Muscle of leg (tissue), 11 donors: ENCODE measurements around the gene SDF2L1. TPM values are rescaled to one million over a fixed set of nuclear protein-coding genes. Genes with fewer than 3 reads are reported as not detected.
"Not testable (repeated sequence)": the region's sequence is repeated elsewhere in the genome, so short reads cannot be mapped to it uniquely, and the experiment has no call there.

Experiments used
- DNase-seq: peaks from one replicate; pipeline ENCODE4 v3.0.0; 2013
- H3K27ac ChIP-seq: one replicate; pipeline ENCODE4 v1.5.1; 2013; ENCODE audit warnings: mild to moderate bottlenecking, low read length, control low read depth
- H3K27me3 ChIP-seq: one replicate; pipeline ENCODE4 v1.6.1; 2013; ENCODE audit warnings: low read length; ENCODE audit not compliant: control insufficient read depth, insufficient read depth
- H3K36me3 ChIP-seq: one replicate; pipeline ENCODE4 v1.6.1; 2013; ENCODE audit warnings: low read length; ENCODE audit not compliant: control insufficient read depth, insufficient read depth
- H3K4me1 ChIP-seq: one replicate; pipeline ENCODE4 v1.6.1; 2013; ENCODE audit warnings: low read length; ENCODE audit not compliant: control insufficient read depth, insufficient read depth
- H3K4me3 ChIP-seq: one replicate; pipeline ENCODE4 v1.5.1; 2013; ENCODE audit warnings: low read length, control low read depth
- H3K9me3 ChIP-seq: replicated peaks from 2 replicates; pipeline ENCODE4 v1.6.1; 2013; ENCODE audit warnings: low read depth, low read length; ENCODE audit not compliant: control insufficient read depth
- WGBS: methylation state at CpG from one replicate; pipeline ENCODE4 v1.1.5; 2013; ENCODE audit warnings: missing lambda C conversion rate; ENCODE audit not compliant: insufficient coverage; 5-methylcytosine and 5-hydroxymethylcytosine counted together
- polyA plus RNA-seq, 8 donors: library from polyadenylated mRNA; unstranded; fragments of 120-200 nt; gene quantifications; one replicate each; pipeline versions ENCODE4 v1.2.1 to v1.2.3, GENCODE V29; 2013; ENCODE audit warnings: inconsistent platforms in 1 of 8, low replicate concordance in 1 of 8; ENCODE audit not compliant: insufficient read length in 8 of 8, insufficient read depth in 1 of 8
- total RNA-seq: library from RNA; stranded (reverse); fragments of 120-200 nt; gene quantifications from one replicate; pipeline ENCODE4 v1.2.4, GENCODE V29; 2013

The SDF2L1 gene
- total and polyA plus RNA-seq, 9 donors: 5.5 to 16.1 (median 10.3) TPM

GRCh38 chr22:21686634-21687393 lies 44.7 kb downstream of the SDF2L1 start:
- WGBS: 93% methylated on average over 15 of the region's 23 CpGs
- DNase-seq: no peak
- H3K9me3 ChIP-seq: no peaks in the 10 kb centered on the region
- H3K4me1 ChIP-seq: peaks cover 27% of the 10 kb centered on the region
- H3K4me3 ChIP-seq: no peak overlapping the region
- H3K36me3 ChIP-seq: peaks cover 72% of the 10 kb centered on the region
- no peaks in the 10 kb centered on the region for H3K27me3 ChIP-seq
- H3K27ac ChIP-seq: peak overlapping the region; percentile 67

DNA sequence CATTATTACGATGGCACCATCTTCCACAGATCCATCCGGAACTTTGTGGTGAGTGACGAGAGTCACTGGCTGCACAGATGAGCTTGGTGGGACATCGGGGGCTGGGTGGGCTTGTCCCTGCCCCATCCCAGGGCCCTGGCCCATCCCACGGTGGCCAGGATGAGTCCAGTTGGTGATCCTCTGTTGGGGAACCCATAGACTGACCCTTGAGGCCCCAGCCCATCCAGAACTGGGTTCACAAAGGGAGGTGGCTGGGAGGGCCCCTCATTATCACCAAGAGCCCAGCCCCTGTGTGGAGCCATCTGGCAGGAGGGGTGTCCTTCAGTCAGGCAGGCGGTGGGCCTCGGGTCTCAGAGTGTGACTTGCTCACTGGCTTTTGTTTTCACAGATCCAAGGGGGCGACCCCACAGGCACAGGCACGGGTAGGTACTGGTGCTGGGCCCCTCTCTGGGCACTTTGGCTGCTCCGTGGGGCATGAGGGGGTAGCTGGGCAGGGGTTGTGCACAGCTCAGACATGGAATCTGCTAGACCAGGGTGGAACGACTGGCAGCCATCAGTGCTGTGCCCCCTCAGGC lies 45.7 kb downstream of the SDF2L1 start:
- Histone ChIP-seq H3K27ac (no peak overlapping the region), H3K4me1 (peaks cover 27% of the 10 kb centered on the region), H3K4me3 (no peak overlapping the region), H3K9me3 (no peaks in the 10 kb centered on the region), H3K36me3 (peaks cover 65% of the 10 kb centered on the region), H3K27me3 (no peaks in the 10 kb centered on the region)
- 92% methylated on average over 9 of the region's 11 CpGs for WGBS
- DNase-seq: no peak

GRCh38 chr22:21688341-21688705 lies 46.2 kb downstream of the SDF2L1 start:
- Histone ChIP-seq H3K27me3 (no peaks in the 10 kb centered on the region), H3K9me3 (no peaks in the 10 kb centered on the region), H3K36me3 (peaks cover 62% of the 10 kb centered on the region), H3K27ac (no peak overlapping the region), H3K4me1 (peaks cover 27% of the 10 kb centered on the region), H3K4me3 (no peak overlapping the region)
- DNase-seq: no peak
- 95% methylated on average over 5 of the region's 6 CpGs for WGBS

DNA sequence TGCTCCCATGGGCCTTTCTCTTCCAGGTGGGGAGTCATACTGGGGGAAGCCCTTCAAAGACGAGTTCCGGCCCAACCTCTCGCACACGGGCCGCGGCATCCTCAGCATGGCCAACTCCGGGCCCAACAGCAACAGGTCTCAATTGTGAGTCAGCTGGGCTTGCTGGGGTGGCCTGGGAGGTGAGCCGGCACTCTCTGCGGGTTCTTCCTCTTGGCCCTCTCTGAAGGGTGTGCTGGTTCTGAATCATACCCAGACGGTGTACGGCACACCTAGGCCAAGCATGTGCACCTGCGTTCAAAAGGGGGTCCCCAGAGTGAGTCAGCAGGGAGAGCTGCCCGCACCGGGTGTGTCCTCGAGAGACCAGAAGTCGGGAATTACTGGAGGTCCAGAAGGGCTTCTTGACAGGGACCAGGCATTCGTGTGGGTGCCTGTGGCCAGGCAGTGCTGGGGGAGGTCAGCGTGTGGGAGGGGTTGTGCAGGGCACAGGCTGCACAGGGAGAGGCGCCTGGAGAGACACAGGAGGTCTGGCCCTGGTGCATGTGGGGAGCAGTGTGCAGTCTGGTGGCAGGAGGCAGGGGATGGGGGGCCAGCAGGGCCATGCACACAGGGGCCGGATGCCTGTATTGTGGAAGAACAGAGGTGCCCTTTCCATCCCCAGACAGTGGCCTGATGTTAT lies 46.7 kb downstream of the SDF2L1 start:
- Histone ChIP-seq H3K36me3 (peaks cover 62% of the 10 kb centered on the region), H3K4me1 (peaks cover 27% of the 10 kb centered on the region), H3K9me3 (no peaks in the 10 kb centered on the region), H3K27me3 (no peaks in the 10 kb centered on the region), H3K27ac (no peak overlapping the region), H3K4me3 (no peak overlapping the region)
- DNase-seq: no peak
- WGBS: 84% methylated on average over 19 of the region's 20 CpGs

GRCh38 chr22:21690401-21690801 lies 48.3 kb downstream of the SDF2L1 start:
- Histone ChIP-seq H3K27me3 (no peaks in the 10 kb centered on the region), H3K27ac (peak overlapping the region; percentile 76), H3K36me3 (peaks cover 61% of the 10 kb centered on the region), H3K4me3 (no peak overlapping the region), H3K9me3 (no peaks in the 10 kb centered on the region), H3K4me1 (peaks cover 31% of the 10 kb centered on the region)
- WGBS: 40% methylated on average over 1 of the region's 5 CpGs
- DNase-seq: peak; percentile 67

DNA sequence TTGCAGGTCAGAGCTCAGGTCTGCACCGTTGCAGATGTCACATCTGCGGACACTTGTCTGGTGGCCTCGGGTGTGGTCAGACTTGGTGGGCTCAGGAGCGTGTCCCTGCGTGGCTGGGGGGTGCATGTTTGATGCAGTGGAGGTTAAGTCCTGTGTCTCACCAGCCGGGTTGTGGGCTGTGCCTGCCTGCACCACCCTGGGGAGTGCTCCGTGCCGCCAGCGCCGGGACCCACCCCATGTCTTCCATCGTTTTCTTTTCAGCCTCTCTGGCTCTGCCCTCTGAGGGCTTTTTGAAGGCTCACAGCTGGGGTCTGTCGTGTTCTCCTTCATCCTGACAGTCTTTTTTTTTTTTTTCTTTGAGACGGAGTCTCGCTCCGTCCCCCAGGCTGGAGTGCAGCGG lies 49.7 kb downstream of the SDF2L1 start:
- Histone ChIP-seq H3K4me3 (no peak overlapping the region), H3K36me3 (peaks cover 61% of the 10 kb centered on the region), H3K27me3 (no peaks in the 10 kb centered on the region), H3K27ac (no peak overlapping the region), H3K9me3 (no peaks in the 10 kb centered on the region), H3K4me1 (peaks cover 29% of the 10 kb centered on the region)
- WGBS: 87% methylated on average over 6 of the region's 16 CpGs
- DNase-seq: no peak

DNA sequence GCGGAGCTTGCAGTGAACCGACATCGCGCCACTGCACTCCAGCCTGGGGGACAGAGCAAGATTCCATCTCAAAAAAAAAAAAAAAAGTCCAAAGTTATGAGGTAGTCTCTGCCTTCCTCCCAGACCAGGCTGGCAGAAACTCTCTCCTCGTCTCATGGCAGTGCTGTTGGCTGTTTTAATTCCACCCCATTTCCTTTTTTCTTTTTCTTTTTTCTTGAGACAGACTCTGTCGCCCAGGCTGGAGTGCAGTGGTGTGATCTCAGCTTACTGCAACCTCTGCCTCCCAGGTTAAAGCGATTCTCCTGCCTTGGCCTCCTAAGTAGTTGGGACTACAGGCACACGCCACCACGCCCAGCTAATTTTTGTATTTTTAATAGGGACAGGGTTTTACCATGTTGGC lies 50.8 kb downstream of the SDF2L1 start:
- H3K27me3 ChIP-seq: not testable (repeated sequence)
- H3K36me3 ChIP-seq: peaks cover 60% of the 10 kb centered on the region

DNA sequence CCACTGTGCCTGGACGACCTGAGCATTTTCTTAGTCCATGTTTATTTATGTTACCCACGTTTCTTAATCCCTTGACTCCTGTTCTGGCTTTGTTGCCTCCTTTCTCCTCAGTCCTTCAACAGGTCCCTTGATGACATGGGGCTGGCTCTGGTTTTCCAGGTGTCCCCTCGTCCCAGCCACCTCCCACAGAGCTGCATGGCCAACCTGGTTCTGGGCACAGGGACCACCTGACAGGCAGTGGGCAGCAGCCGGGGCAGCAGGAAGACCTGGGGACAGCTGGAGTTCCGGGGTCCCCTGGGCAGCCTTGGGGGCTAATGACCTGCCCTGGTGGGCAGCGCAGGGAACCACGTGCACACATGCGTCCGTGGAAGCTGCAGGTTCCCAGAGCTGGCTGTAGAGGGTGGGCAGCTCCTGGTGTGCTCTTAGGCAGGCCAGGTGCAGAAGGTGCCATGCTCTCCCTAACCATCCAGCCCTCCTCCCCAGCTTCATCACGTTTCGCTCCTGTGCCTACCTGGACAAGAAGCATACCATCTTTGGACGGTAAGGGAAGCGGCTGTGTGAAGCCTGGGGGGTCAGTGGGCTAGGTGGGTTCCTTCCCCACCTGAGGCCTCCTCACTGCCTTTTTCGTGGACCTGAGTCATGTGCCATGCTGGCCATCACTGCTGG lies 51.4 kb downstream of the SDF2L1 start:
- 73% methylated on average over 5 of the region's 14 CpGs for WGBS
- no peak overlapping the region for H3K27ac ChIP-seq
- H3K36me3 ChIP-seq: peaks cover 58% of the 10 kb centered on the region
- H3K9me3 ChIP-seq: no peaks in the 10 kb centered on the region
- peaks cover 28% of the 10 kb centered on the region for H3K4me1 ChIP-seq
- H3K27me3 ChIP-seq: no peaks in the 10 kb centered on the region
- DNase-seq: no peak
- no peak overlapping the region for H3K4me3 ChIP-seq

More for the DNA sequence above, 50.8 kb downstream of the SDF2L1 start:
- H3K9me3 ChIP-seq, DNase-seq, H3K4me3 ChIP-seq, H3K27ac ChIP-seq: not testable (repeated sequence)
- 60% methylated on average over 2 of the region's 9 CpGs for WGBS
- peaks cover 26% of the 10 kb centered on the region for H3K4me1 ChIP-seq
